Neural cell (in vitro differentiated cells): Measurements from ENCODE around the gene ARMC12. TPM values are rescaled to one million over a fixed set of nuclear protein-coding genes. Genes with fewer than 3 reads are reported as not detected.

Experiments used
- H2AFZ ChIP-seq: fragments of 200-600, 300-800 bp; sonication (generic), shearing (Covaris generic); 2 replicates; pipeline ENCODE4 v1.6.0; 2014; ENCODE audit warnings: low read depth, mild to moderate bottlenecking, antibody characterized with exemption, low read length, moderate library complexity
- H3F3A ChIP-seq: fragments of 200-600 bp; shearing (Covaris generic); 2 replicates; pipeline ENCODE4 v1.6.1; 2016; ENCODE audit warnings: mild to moderate bottlenecking, moderate library complexity, mixed read lengths, antibody characterized with exemption, low read length; ENCODE audit not compliant: insufficient read depth, poor library complexity, severe bottlenecking
- H3K27ac ChIP-seq: fragments of 200-600, 300-800 bp; sonication (generic), shearing (Covaris generic); 2 replicates; pipeline ENCODE4 v1.5.1; 2014; ENCODE audit warnings: mild to moderate bottlenecking, low read length, moderate library complexity
- H3K27me3 ChIP-seq: fragments of 300-800, 200-600 bp; sonication (generic), shearing (Covaris generic); 2 replicates; pipeline ENCODE4 v1.6.0; 2014; ENCODE audit warnings: mild to moderate bottlenecking, low read depth, low read length, moderate library complexity; ENCODE audit not compliant: insufficient read depth
- H3K36me3 ChIP-seq: fragments of 300-800, 200-600 bp; sonication (generic), shearing (Covaris generic); 2 replicates; pipeline ENCODE4 v1.5.1; 2014; ENCODE audit warnings: mild to moderate bottlenecking, antibody characterized with exemption, low read length, moderate library complexity; ENCODE audit not compliant: insufficient read depth
- H3K4me2 ChIP-seq: fragments of 300-800, 200-600 bp; sonication (generic), shearing (Covaris generic); 2 replicates; pipeline ENCODE4 v1.6.0; 2014; ENCODE audit warnings: mild to moderate bottlenecking, low read length
- H3K4me3 ChIP-seq: fragments of 300-800, 200-600 bp; sonication (generic), shearing (Covaris generic); 2 replicates; pipeline ENCODE4 v1.5.1; 2014; ENCODE audit warnings: mild to moderate bottlenecking, low read length, moderate library complexity
- H3K79me2 ChIP-seq: fragments of 200-600 bp; shearing (Covaris generic); replicated peaks from 2 replicates; pipeline ENCODE4 v1.6.0; 2014; ENCODE audit warnings: mild to moderate bottlenecking, low read length, moderate library complexity; ENCODE audit not compliant: insufficient read depth
- H3K9ac ChIP-seq: fragments of 300-800, 200-600 bp; sonication (generic), shearing (Covaris generic); 2 replicates; pipeline ENCODE4 v1.6.1; 2016; ENCODE audit warnings: mild to moderate bottlenecking, low read length, mixed read lengths
- H3K9me2 ChIP-seq: fragments of 200-600 bp; shearing (Covaris generic); 2 replicates; pipeline ENCODE4 v1.6.1; 2016; ENCODE audit warnings: mild to moderate bottlenecking, low read length, mixed read lengths; ENCODE audit not compliant: insufficient read depth
- H3K9me3 ChIP-seq: fragments of 200-600, 300-800 bp; sonication (generic), shearing (Covaris generic); 2 replicates; pipeline ENCODE4 v1.6.1; 2016; ENCODE audit warnings: mild to moderate bottlenecking, mixed run types, low read length, moderate library complexity, mixed read lengths
- H4K20me1 ChIP-seq: fragments of 200-600 bp; shearing (Covaris generic); 2 replicates; pipeline ENCODE4 v1.6.1; 2016; ENCODE audit warnings: mild to moderate bottlenecking, mixed run types; ENCODE audit not compliant: insufficient read depth
- CTCF ChIP-seq: fragments of 450-650 bp; IDR thresholded peaks from 2 replicates; pipeline ENCODE4 v1.5.1; 2014; ENCODE audit warnings: antibody characterized with exemption, mild to moderate bottlenecking, moderate library complexity; ENCODE audit not compliant: poor library complexity, severe bottlenecking
- EP300 ChIP-seq: fragments of 450-650 bp; conservative IDR thresholded peaks from 2 replicates; pipeline ENCODE4 v1.6.1; 2014; ENCODE audit warnings: antibody characterized with exemption, mild to moderate bottlenecking, moderate library complexity; ENCODE audit not compliant: poor library complexity, severe bottlenecking
- EZH2 ChIP-seq: fragments of 200-600, 300-800 bp; shearing (Covaris generic), sonication (generic); IDR thresholded peaks from 2 replicates; pipeline ENCODE4 v1.6.1; 2014; ENCODE audit warnings: antibody characterized with exemption, low read length, borderline replicate concordance, mild to moderate bottlenecking; ENCODE audit not compliant: insufficient read depth, poor library complexity, severe bottlenecking
- MXI1 ChIP-seq: fragments of 450-650 bp; conservative IDR thresholded peaks from 2 replicates; pipeline ENCODE4 v1.6.1; 2014; ENCODE audit warnings: antibody characterized with exemption, mild to moderate bottlenecking; ENCODE audit not compliant: poor library complexity, severe bottlenecking
- POLR2AphosphoS5 ChIP-seq: IDR thresholded peaks from 2 replicates; pipeline ENCODE4 v1.6.1; 2012
- RAD21 ChIP-seq: fragments of 450-650 bp; conservative IDR thresholded peaks from 2 replicates; pipeline ENCODE4 v1.6.1; 2014; ENCODE audit warnings: antibody characterized with exemption, mild to moderate bottlenecking, moderate library complexity
- REST ChIP-seq: IDR thresholded peaks from 2 replicates; pipeline ENCODE4 v1.6.1; 2012; ENCODE audit warnings: borderline replicate concordance
- SMC3 ChIP-seq: fragments of 450-650 bp; conservative IDR thresholded peaks from 2 replicates; pipeline ENCODE4 v1.6.1; 2014; ENCODE audit warnings: antibody characterized with exemption, mild to moderate bottlenecking, moderate library complexity; ENCODE audit not compliant: poor library complexity
- TAF1 ChIP-seq: IDR thresholded peaks from 2 replicates; pipeline ENCODE4 v1.6.1; 2012; ENCODE audit warnings: low read depth
- polyA plus RNA-seq: library from polyadenylated mRNA; depleted of rRNA; stranded (reverse); fragments of >200 nt; gene quantifications from 2 replicates; pipeline ENCODE4 v1.2.3, GENCODE V29; 2014

ARMC12 gene
- polyA plus RNA-seq, 1 donor from 2014 or later: 2.2 TPM

DNA sequence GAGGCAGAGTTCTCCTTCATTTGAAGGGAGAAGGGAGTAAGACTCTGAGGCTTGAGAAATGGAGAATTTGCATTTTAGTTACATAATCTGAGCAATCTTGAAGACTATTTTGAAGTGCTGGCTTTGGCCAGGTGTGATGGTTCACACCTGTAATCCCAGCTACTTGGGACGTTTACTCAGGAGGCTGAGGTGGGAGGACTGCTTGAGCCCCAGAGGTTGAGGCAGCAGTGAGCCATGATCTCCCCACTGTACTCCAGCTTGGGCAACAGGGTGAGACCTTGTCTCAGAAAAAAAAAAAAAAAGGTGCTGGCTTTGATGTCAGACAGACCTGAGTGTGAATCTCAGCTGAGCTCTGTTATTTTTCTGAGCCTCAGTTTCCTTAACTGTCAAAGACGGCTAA lies 12.4 kb upstream of the ARMC12 start:
- no peak overlapping the region for H3K4me3 ChIP-seq
- H3K79me2 ChIP-seq: no peaks in the 10 kb centered on the region
- no peak overlapping the region for H2AFZ ChIP-seq
- H4K20me1 ChIP-seq: no peaks in the 10 kb centered on the region
- no peak overlapping the region for H3K4me2 ChIP-seq
- no peak overlapping the region for H3K9ac ChIP-seq
- TF ChIP-seq TAF1 (no peak), CTCF (no peak), RAD21 (no peak), POLR2AphosphoS5 (no peak), EP300 (no peak), MXI1 (no peak), EZH2 (no peak), REST (no peak), SMC3 (no peak)
- H3K9me3 ChIP-seq: no peaks in the 10 kb centered on the region
- no peaks in the 10 kb centered on the region for H3K9me2 ChIP-seq
- no peaks in the 10 kb centered on the region for H3F3A ChIP-seq
- no peaks in the 10 kb centered on the region for H3K27me3 ChIP-seq
- H3K36me3 ChIP-seq: no peaks in the 10 kb centered on the region
- H3K27ac ChIP-seq: no peak overlapping the region

- no peak overlapping the region for H3K9ac ChIP-seq
- no peaks in the 10 kb centered on the region for H3K9me2 ChIP-seq
- no peaks in the 10 kb centered on the region for H3K27me3 ChIP-seq
- TF ChIP-seq REST (peak; percentile 47), TAF1 (no peak), SMC3 (no peak), EZH2 (no peak), MXI1 (no peak)
- H3K27ac ChIP-seq: no peak overlapping the region
- no peak overlapping the region for H2AFZ ChIP-seq
- no peaks in the 10 kb centered on the region for H4K20me1 ChIP-seq
- H3F3A ChIP-seq: no peaks in the 10 kb centered on the region
- H3K4me3 ChIP-seq: peak overlapping the region; percentile 7
- no peaks in the 10 kb centered on the region for H3K79me2 ChIP-seq
- H3K9me3 ChIP-seq: no peaks in the 10 kb centered on the region
- H3K36me3 ChIP-seq: no peaks in the 10 kb centered on the region
- H3K4me2 ChIP-seq: no peak overlapping the region
Observed at GRCh38 chr6:35725081-35725708, 11.6 kb upstream of the ARMC12 start.
